Measurements from ENCODE around the gene WRAP53. TPM values are rescaled to one million over a fixed set of nuclear protein-coding genes. Genes with fewer than 3 reads are reported as not detected.

The WRAP53 gene
- total RNA-seq, 4 donors from 2014 or later: 3.6 to 8.0 (median 4.8) TPM

DNA sequence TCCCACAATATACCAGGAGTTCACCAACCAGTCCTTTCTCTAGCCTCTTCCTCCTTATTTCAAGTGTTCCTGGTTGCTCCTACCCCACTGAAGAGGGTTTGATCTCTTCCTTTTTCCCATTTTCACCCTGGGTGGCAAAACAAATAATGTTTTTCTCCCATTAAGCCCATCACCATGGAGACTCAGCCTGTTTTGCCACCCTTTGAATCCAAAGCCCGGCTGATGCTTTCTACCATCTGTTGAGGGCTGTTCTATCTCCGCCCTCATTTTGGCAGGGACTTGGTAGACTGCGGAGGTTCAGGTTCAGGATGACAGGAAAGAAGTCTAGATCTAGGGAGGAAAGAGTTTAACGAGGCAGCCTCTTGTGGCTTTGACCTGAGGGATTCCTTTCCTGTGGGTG is 31.8 kb downstream of the WRAP53 start:
- Histone ChIP-seq H3K36me3 (no peaks in the 10 kb centered on the region), H3K27ac (no peak overlapping the region), H3K4me1 (peaks cover 0 to 20% (median 18%) of the 10 kb centered on the region in 4 donors), H3K4me3 (no peak overlapping the region), H3K9me3 (no peaks in the 10 kb centered on the region), H3K27me3 (peaks cover 0 to 43% of the 10 kb centered on the region in 2 donors)
- no peak for DNase-seq (ENCODE audit: low spot score in 2 of 2)
- WGBS, 2 donors: 49 to 54% methylated on average over 4 of the region's 4 CpGs
- TF ChIP-seq CTCF (IDR thresholded peaks at IDR 0.05) (no peak), EP300 (IDR thresholded peaks at IDR 0.05) (no peak), POLR2A (IDR thresholded peaks at IDR 0.05) (no peak)

DNA sequence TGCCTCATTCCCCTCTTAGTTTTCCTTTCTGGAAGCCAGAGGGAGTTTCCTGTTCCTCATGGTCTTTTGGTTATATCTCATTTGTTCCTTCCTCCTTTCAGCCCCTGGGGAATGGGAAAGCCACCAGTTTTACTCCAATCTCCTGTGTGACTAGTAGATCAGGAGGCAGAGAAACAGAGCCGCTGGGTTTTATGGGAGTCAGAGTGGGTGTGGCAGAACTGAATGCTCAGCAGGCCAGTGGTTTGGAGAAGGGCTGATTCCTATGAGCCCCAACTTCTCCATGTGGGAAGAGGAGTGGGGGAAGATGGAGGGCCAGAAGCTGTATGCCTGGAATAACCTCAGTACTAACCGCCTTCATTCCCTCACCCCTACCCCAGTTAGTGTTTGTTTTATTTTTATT is 33.3 kb downstream of the WRAP53 start:
- no peak overlapping the region for H3K27ac ChIP-seq
- peaks cover 0 to 15% (median 13%) of the 10 kb centered on the region in 4 donors for H3K4me1 ChIP-seq
- H3K4me3 ChIP-seq: no peak overlapping the region
- no peaks in the 10 kb centered on the region for H3K9me3 ChIP-seq
- TF ChIP-seq EP300 (IDR thresholded peaks at IDR 0.05): no peak
- TF ChIP-seq POLR2A (IDR thresholded peaks at IDR 0.05): no peak
- no peak for TF ChIP-seq CTCF (IDR thresholded peaks at IDR 0.05)
- H3K36me3 ChIP-seq: no peaks in the 10 kb centered on the region
- H3K27me3 ChIP-seq: peaks cover 0 to 34% of the 10 kb centered on the region in 2 donors
- DNase-seq (ENCODE audit: low spot score in 2 of 2): no peak
- WGBS, 2 donors: 46 to 56% methylated on average over 2 of the region's 2 CpGs

DNA sequence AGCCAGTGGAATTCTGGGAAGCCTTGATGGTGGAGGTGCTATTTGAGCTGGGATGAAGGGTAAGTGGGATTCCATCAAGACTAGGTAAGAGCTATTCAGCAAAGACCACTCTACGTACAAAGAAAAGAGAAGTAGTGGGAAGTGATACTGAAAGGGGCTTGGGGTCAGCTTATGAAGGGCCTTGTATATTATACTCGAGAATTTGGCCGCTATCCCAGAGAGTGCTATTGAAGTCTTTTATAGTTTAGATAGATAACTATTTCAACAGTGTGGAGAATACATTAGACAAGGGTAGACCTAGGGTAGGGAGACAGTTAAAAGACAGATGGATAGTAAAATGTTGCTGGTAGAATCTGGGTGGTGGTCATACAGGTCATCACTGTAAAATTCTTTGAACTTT is 39.6 kb downstream of the WRAP53 start:
- TF ChIP-seq EP300 (IDR thresholded peaks at IDR 0.05) (no peak), POLR2A (IDR thresholded peaks at IDR 0.05) (no peak), CTCF (IDR thresholded peaks at IDR 0.05) (no peak)
- Histone ChIP-seq H3K9me3 (no peaks in the 10 kb centered on the region), H3K36me3 (no peaks in the 10 kb centered on the region), H3K4me1 (no peaks in the 10 kb centered on the region), H3K27me3 (peaks cover 0 to 21% of the 10 kb centered on the region in 2 donors), H3K27ac (no peak overlapping the region), H3K4me3 (no peak overlapping the region)
- no peak for DNase-seq (ENCODE audit: low spot score in 2 of 2)
- WGBS, 2 donors: 33 to 38% methylated on average over 3 of the region's 3 CpGs

GRCh38 chr17:7729816-7730215 is 41.5 kb downstream of the WRAP53 start:
- TF ChIP-seq CTCF (IDR thresholded peaks at IDR 0.05) (no peak), POLR2A (IDR thresholded peaks at IDR 0.05) (no peak), EP300 (IDR thresholded peaks at IDR 0.05) (no peak)
- WGBS, 2 donors: 27 to 34% methylated on average over 1 of the region's 1 CpG
- Histone ChIP-seq H3K4me3 (no peak overlapping the region), H3K4me1 (no peaks in the 10 kb centered on the region), H3K36me3 (no peaks in the 10 kb centered on the region), H3K27me3 (peaks cover 0 to 11% of the 10 kb centered on the region in 2 donors), H3K9me3 (no peaks in the 10 kb centered on the region), H3K27ac (no peak overlapping the region)
- DNase-seq (ENCODE audit: low spot score in 2 of 2): no peak

DNA sequence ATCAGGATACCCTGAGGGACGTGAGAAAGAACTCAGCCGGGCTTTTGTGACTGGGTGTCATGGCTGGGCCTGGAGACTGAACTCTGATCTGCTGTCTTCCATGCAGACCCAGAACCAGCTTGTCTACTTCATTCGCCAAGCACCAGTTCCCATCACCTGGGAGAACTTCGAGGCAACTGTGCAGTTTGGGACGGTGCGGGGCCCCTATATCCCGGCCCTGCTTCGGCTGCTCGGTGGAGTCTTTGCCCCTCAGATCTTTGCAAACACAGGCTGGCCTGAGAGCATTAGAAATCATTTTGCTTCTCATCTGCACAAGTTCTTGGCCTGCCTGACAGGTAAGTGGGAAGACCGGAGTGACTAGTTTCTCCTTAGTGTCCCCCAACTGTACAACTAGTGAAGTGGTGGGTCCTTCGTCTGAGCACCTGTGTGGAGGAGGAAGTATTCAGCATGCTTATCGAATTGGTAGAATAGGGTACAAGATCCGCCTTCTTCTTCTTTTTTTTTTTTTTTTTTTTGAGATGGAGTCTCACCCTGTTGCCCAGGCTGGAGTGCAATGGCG is 44.8 kb downstream of the WRAP53 start:
- H3K27ac ChIP-seq: no peak overlapping the region
- no peaks in the 10 kb centered on the region for H3K9me3 ChIP-seq
- DNase-seq (ENCODE audit: low spot score in 2 of 2): no peak
- no peaks in the 10 kb centered on the region for H3K4me1 ChIP-seq
- no peak overlapping the region for H3K4me3 ChIP-seq
- no peak for TF ChIP-seq POLR2A (IDR thresholded peaks at IDR 0.05)
- TF ChIP-seq EP300 (IDR thresholded peaks at IDR 0.05): no peak
- no peak for TF ChIP-seq CTCF (IDR thresholded peaks at IDR 0.05)
- H3K36me3 ChIP-seq: no peaks in the 10 kb centered on the region
- WGBS, 2 donors: 87% methylated on average over 14 of the region's 14 CpGs
- H3K27me3 ChIP-seq: peaks cover 0 to 13% of the 10 kb centered on the region in 2 donors
